HCT116 (cell line): ENCODE results near the gene HSPA12A. TPM values are rescaled to one million over a fixed set of nuclear protein-coding genes. Genes with fewer than 3 reads are reported as not detected.

Experiments
- ATAC-seq: fragments of 200-7000 bp; cut with Tn5 transposase; 2 replicates; pipeline ENCODE4 v1.9.1; 2020; ENCODE audit warnings: mild to moderate bottlenecking, moderate library complexity
- BruUV-seq: library from RNA; stranded (reverse); fragments of 400-500 nt; replicated peaks from 2 replicates; lab custom pipeline; 2021; lab: Mats Ljungman, UMichigan
- CTCF ChIA-PET: fragments of 300-600 bp; sonication (Branson Sonifier 250); formaldehyde crosslinking; loops from one replicate; lab custom pipeline; 2021; ENCODE audit warnings: antibody characterized with exemption; lab: Charles Lee
- POLR2A ChIA-PET: fragments of 300-600, 350-600 bp; sonication (Branson Sonifier 250); formaldehyde crosslinking; loops from one replicate; lab custom pipeline; 2021; ENCODE audit warnings: antibody characterized with exemption; lab: Charles Lee
- RAD21 ChIA-PET, 2 experiments: fragments of 300-600 bp; sonication (Branson Sonifier 250); formaldehyde crosslinking; loops; one replicate each; lab custom pipeline; 2023; ENCODE audit warnings: low total read pairs in 2 of 2; ENCODE audit not compliant: uncharacterized antibody in 2 of 2, unreplicated experiment in 2 of 2, low non-redundant PET in 1 of 2; lab: Charles Lee
- DNase-seq: peaks from one replicate; pipeline ENCODE4 v3.0.0-alpha.2; 2010; ENCODE audit warnings: low read depth, low spot score
- H2AFZ ChIP-seq: fragments of 200-600 bp; shearing (Covaris generic), sonication (generic); 2 replicates; pipeline ENCODE4 v1.6.1; 2017; ENCODE audit warnings: low read depth, mixed run types, mixed read lengths, antibody characterized with exemption, low read length; ENCODE audit not compliant: poor library complexity, severe bottlenecking
- H3K27ac ChIP-seq: 2 replicates; pipeline ENCODE4 v1.5.1; 2012; ENCODE audit warnings: low read depth, low read length
- H3K27me3 ChIP-seq: fragments of 200-600 bp; sonication (generic); 2 replicates; pipeline ENCODE4 v1.6.1; 2016; ENCODE audit warnings: mixed run types, low read length, mixed read lengths; ENCODE audit not compliant: insufficient read depth
- H3K36me3 ChIP-seq, 2 experiments: fragments of 200-500 bp in 1 of 2; fragments of 200-600 bp in 1 of 2; sonication (Bioruptor generic) in 1 of 2; sonication (generic) in 1 of 2; 2 replicates each; pipeline versions ENCODE4 v1.5.1 to v1.6.1; 2014 to 2016; ENCODE audit warnings: low read length in 2 of 2, inconsistent platforms in 1 of 2, mixed read lengths in 1 of 2, mixed run types in 1 of 2; ENCODE audit not compliant: insufficient read depth in 2 of 2, control insufficient read depth in 1 of 2
- H3K4me1 ChIP-seq, 2 experiments: fragments of 200-600 bp in 1 of 2; sonication (generic) in 1 of 2; 2 replicates each; pipeline versions ENCODE4 v1.5.1 to v1.6.1; 2012 to 2017; ENCODE audit warnings: low read length in 2 of 2, inconsistent platforms in 1 of 2, mild to moderate bottlenecking in 1 of 2, mixed read lengths in 1 of 2, mixed run types in 1 of 2, moderate library complexity in 1 of 2; ENCODE audit not compliant: insufficient read depth in 2 of 2, control insufficient read depth in 1 of 2
- H3K4me2 ChIP-seq: fragments of 200-600 bp; sonication (generic); 2 replicates; pipeline ENCODE4 v1.6.1; 2017; ENCODE audit warnings: mixed run types, low read length, mixed read lengths
- H3K4me3 ChIP-seq, 2 experiments: fragments of 200-600 bp in 1 of 2; sonication (generic) in 1 of 2; replicated peaks in 1 of 2; 2 replicates each; pipeline ENCODE4 v1.5.1; 2011 to 2016; ENCODE audit warnings: low read length in 2 of 2, control low read depth in 1 of 2, low read depth in 1 of 2, mild to moderate bottlenecking in 1 of 2, mixed read lengths in 1 of 2, mixed run types in 1 of 2
- H3K79me2 ChIP-seq: fragments of 200-600 bp; sonication (generic); 2 replicates; pipeline ENCODE4 v1.6.1; 2017; ENCODE audit warnings: mild to moderate bottlenecking, mixed run types, low read length, moderate library complexity, mixed read lengths; ENCODE audit not compliant: insufficient read depth
- H3K9ac ChIP-seq: fragments of 200-600 bp; sonication (generic); 2 replicates; pipeline ENCODE4 v1.6.1; 2016; ENCODE audit warnings: low read length, mixed read lengths
- H3K9me2 ChIP-seq: fragments of 200-600 bp; sonication (generic), shearing (Covaris generic); 2 replicates; pipeline ENCODE4 v1.6.1; 2017; ENCODE audit warnings: mixed run types, mild to moderate bottlenecking, moderate library complexity; ENCODE audit not compliant: insufficient read depth
- H3K9me3 ChIP-seq, 2 experiments: fragments of 200-500 bp in 1 of 2; fragments of 200-600 bp in 1 of 2; sonication (Bioruptor generic) in 1 of 2; sonication (generic) in 1 of 2; 2 replicates each; pipeline ENCODE4 v1.6.1; 2014 to 2017; ENCODE audit warnings: low read length in 2 of 2, mixed read lengths in 2 of 2, inconsistent platforms in 1 of 2, low read depth in 1 of 2, mild to moderate bottlenecking in 1 of 2, mixed run types in 1 of 2, moderate library complexity in 1 of 2; ENCODE audit not compliant: control insufficient read depth in 1 of 2, insufficient read depth in 1 of 2
- H4K20me1 ChIP-seq: fragments of 200-600 bp; sonication (generic), shearing (Covaris generic); 2 replicates; pipeline ENCODE4 v1.6.1; 2017; ENCODE audit warnings: mixed run types, mild to moderate bottlenecking, moderate library complexity; ENCODE audit not compliant: insufficient read depth
- CBX3 ChIP-seq: IDR thresholded peaks from 2 replicates; pipeline ENCODE4 v1.6.1; 2012; ENCODE audit warnings: low read depth
- CEBPB ChIP-seq: IDR thresholded peaks from 2 replicates; pipeline ENCODE4 v1.6.1; 2012; ENCODE audit warnings: low read depth
- ELF1 ChIP-seq: IDR thresholded peaks from 2 replicates; pipeline ENCODE4 v1.6.1; 2012; ENCODE audit warnings: low read depth, borderline replicate concordance
- EZH2 ChIP-seq: fragments of 200-600 bp; sonication (generic); IDR thresholded peaks from 2 replicates; pipeline ENCODE4 v1.6.1; 2017; ENCODE audit warnings: antibody characterized with exemption, mixed run types
- FOSL1 ChIP-seq: IDR thresholded peaks from 2 replicates; pipeline ENCODE4 v1.6.1; 2012; ENCODE audit warnings: low read depth
- POLR2A ChIP-seq: IDR thresholded peaks from 2 replicates; pipeline ENCODE4 v1.7.0; 2011; ENCODE audit warnings: borderline replicate concordance; ENCODE audit not compliant: insufficient read depth, insufficient read length; ENCODE audit errors: extremely low read depth
- SIN3A ChIP-seq: IDR thresholded peaks from 2 replicates; pipeline ENCODE4 v1.6.1; 2012; ENCODE audit warnings: low read depth
- SP1 ChIP-seq: IDR thresholded peaks from 2 replicates; pipeline ENCODE4 v1.6.1; 2012; ENCODE audit warnings: low read depth
- SRF ChIP-seq: IDR thresholded peaks from 2 replicates; pipeline ENCODE4 v1.6.1; 2012; ENCODE audit warnings: low read depth
- TCF7L2 ChIP-seq: IDR thresholded peaks from 2 replicates; pipeline ENCODE4 v1.7.0; 2011; ENCODE audit warnings: borderline replicate concordance, inconsistent platforms; ENCODE audit not compliant: insufficient read depth, insufficient read length; ENCODE audit errors: extremely low read depth
- YY1 ChIP-seq: IDR thresholded peaks from 2 replicates; pipeline ENCODE4 v1.6.1; 2011; ENCODE audit warnings: low read length, low read depth, moderate library complexity, mild to moderate bottlenecking; ENCODE audit not compliant: insufficient replicate concordance; ENCODE audit errors: extremely low read depth
- ZFX ChIP-seq: fragments of 450-650 bp; IDR thresholded peaks from 2 replicates; pipeline ENCODE4 v1.6.1; 2017
- intact Hi-C: fragments of 100-400 bp; cut with micrococcal nuclease; formaldehyde crosslinking; loops from 2 replicates; pipeline ENCODE4 v1.10.0; 2022
- total RNA-seq: library from RNA; stranded (reverse); gene quantifications from one replicate; pipeline ENCODE4 v1.2.1, GENCODE V29; 2021; ENCODE audit not compliant: unreplicated experiment
- TF ChIP-seq, protein P1 (sequence below), 3 experiments: fragments of 200-600 bp in 1 of 3; sonication (generic) in 1 of 3; IDR thresholded peaks in 2 of 3; conservative IDR thresholded peaks in 1 of 3; 2 replicates each; pipeline ENCODE4 v1.5.1; 2012 to 2017; ENCODE audit warnings: low read depth in 2 of 3, low read length in 2 of 3, antibody characterized with exemption in 1 of 3, borderline replicate concordance in 1 of 3, control low read depth in 1 of 3, mild to moderate bottlenecking in 1 of 3, mixed read lengths in 1 of 3, mixed run types in 1 of 3, moderate library complexity in 1 of 3; ENCODE audit not compliant: insufficient read depth in 1 of 3
- TF ChIP-seq, protein P2 (sequence below): IDR thresholded peaks from 2 replicates; pipeline ENCODE4 v1.6.1; 2012
- TF ChIP-seq, protein P3 (sequence below): IDR thresholded peaks from 2 replicates; pipeline ENCODE4 v1.6.1; 2012; ENCODE audit warnings: low read depth
- TF ChIP-seq, protein P4 (sequence below): IDR thresholded peaks from 2 replicates; pipeline ENCODE4 v1.6.1; 2012

The HSPA12A gene
- total RNA-seq, 1 experiment from 2014 or later: 19.8 TPM

DNA sequence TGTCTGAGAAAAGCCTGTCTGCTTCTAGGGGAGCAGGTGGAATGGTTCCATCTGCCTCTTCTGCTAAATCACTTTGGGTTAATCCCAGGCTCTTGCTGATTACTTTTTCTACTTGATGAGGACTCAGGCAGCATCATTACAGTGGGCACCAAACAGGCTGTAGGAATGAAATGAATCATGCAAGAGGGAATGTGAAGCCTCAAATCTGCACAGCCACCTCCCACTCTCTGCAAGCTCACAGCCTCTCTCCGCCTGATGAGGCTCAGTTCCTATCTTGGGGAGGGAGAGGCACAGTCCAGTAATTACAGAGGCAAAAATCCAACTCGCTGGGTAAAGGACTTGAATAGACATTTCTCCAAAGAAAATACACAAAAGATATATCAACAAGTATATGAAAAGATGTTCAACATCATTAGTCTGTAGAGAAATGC is 34.0 kb downstream of the HSPA12A start (continued):
- TF ChIP-seq SRF (no peak), YY1 (no peak), SIN3A (no peak), ELF1 (no peak), CEBPB (no peak)
- TF ChIP-seq, protein P1, sequence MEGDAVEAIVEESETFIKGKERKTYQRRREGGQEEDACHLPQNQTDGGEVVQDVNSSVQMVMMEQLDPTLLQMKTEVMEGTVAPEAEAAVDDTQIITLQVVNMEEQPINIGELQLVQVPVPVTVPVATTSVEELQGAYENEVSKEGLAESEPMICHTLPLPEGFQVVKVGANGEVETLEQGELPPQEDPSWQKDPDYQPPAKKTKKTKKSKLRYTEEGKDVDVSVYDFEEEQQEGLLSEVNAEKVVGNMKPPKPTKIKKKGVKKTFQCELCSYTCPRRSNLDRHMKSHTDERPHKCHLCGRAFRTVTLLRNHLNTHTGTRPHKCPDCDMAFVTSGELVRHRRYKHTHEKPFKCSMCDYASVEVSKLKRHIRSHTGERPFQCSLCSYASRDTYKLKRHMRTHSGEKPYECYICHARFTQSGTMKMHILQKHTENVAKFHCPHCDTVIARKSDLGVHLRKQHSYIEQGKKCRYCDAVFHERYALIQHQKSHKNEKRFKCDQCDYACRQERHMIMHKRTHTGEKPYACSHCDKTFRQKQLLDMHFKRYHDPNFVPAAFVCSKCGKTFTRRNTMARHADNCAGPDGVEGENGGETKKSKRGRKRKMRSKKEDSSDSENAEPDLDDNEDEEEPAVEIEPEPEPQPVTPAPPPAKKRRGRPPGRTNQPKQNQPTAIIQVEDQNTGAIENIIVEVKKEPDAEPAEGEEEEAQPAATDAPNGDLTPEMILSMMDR (IDR thresholded peaks at IDR 0.05 in 2 of 3, conservative IDR thresholded peaks at IDR 0.05 in 1 of 3; ENCODE audit: borderline replicate concordance in 1 of 3, insufficient read depth in 1 of 3, low read depth in 2 of 3, low read length in 2 of 3): no peak
- TF ChIP-seq, all 23 proteins: peak for 0

DNA sequence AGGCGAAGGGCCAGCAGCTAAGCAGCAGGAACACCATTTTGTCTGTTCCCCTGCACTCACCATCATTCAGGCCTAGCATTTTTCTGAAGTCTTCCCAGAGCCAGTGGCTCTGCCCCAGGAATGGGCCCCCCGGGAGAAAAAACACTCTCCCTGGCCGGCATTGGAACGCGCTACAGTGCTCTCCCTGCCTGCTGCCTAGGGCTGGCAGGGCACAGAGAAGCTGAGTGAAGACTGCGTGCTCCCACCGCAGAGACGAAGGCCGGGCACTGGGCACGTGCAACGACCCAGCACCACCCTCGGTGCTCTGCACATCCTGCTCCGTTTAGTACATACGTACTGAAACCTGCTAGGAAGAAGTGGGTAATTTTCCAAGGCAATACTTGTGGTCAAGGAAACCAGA is 34.4 kb downstream of the HSPA12A start:
- H3K4me3 ChIP-seq: no peak overlapping the region
- no peaks in the 10 kb centered on the region for H3K36me3 ChIP-seq
- no peak for DNase-seq
- no peak overlapping the region for H3K27ac ChIP-seq
- H2AFZ ChIP-seq: no peak overlapping the region
- H3K27me3 ChIP-seq: no peaks in the 10 kb centered on the region
- no TSS peak for BruUV-seq
- H3K9me3 ChIP-seq: no peaks in the 10 kb centered on the region
- TF ChIP-seq POLR2A (no peak), TCF7L2 (no peak), CEBPB (no peak), CBX3 (no peak), SP1 (no peak), FOSL1 (no peak), SRF (no peak), ZFX (no peak), ELF1 (no peak), EZH2 (no peak), YY1 (no peak)
- TF ChIP-seq, protein P2, sequence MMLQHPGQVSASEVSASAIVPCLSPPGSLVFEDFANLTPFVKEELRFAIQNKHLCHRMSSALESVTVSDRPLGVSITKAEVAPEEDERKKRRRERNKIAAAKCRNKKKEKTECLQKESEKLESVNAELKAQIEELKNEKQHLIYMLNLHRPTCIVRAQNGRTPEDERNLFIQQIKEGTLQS: no peak
- TF ChIP-seq, protein P3, sequence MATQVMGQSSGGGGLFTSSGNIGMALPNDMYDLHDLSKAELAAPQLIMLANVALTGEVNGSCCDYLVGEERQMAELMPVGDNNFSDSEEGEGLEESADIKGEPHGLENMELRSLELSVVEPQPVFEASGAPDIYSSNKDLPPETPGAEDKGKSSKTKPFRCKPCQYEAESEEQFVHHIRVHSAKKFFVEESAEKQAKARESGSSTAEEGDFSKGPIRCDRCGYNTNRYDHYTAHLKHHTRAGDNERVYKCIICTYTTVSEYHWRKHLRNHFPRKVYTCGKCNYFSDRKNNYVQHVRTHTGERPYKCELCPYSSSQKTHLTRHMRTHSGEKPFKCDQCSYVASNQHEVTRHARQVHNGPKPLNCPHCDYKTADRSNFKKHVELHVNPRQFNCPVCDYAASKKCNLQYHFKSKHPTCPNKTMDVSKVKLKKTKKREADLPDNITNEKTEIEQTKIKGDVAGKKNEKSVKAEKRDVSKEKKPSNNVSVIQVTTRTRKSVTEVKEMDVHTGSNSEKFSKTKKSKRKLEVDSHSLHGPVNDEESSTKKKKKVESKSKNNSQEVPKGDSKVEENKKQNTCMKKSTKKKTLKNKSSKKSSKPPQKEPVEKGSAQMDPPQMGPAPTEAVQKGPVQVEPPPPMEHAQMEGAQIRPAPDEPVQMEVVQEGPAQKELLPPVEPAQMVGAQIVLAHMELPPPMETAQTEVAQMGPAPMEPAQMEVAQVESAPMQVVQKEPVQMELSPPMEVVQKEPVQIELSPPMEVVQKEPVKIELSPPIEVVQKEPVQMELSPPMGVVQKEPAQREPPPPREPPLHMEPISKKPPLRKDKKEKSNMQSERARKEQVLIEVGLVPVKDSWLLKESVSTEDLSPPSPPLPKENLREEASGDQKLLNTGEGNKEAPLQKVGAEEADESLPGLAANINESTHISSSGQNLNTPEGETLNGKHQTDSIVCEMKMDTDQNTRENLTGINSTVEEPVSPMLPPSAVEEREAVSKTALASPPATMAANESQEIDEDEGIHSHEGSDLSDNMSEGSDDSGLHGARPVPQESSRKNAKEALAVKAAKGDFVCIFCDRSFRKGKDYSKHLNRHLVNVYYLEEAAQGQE: no peak
- TF ChIP-seq, protein P4, sequence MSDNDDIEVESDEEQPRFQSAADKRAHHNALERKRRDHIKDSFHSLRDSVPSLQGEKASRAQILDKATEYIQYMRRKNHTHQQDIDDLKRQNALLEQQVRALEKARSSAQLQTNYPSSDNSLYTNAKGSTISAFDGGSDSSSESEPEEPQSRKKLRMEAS: no peak
- TF ChIP-seq, protein P1 (IDR thresholded peaks at IDR 0.05 in 2 of 3, conservative IDR thresholded peaks at IDR 0.05 in 1 of 3; ENCODE audit: borderline replicate concordance in 1 of 3, insufficient read depth in 1 of 3, low read depth in 2 of 3, low read length in 2 of 3): no peak
- H3K79me2 ChIP-seq: no peaks in the 10 kb centered on the region; the same call in 1 of the 2 replicates
- H3K9ac ChIP-seq: no peak overlapping the region
- no peak overlapping the region for H3K4me2 ChIP-seq
- ChIA-PET POLR2A (no interaction called here), RAD21 (no interaction called here), CTCF (no interaction called here)
- no peak for ATAC-seq
- no peaks in the 10 kb centered on the region for H4K20me1 ChIP-seq
- intact Hi-C loops: no loop called here
- no peaks in the 10 kb centered on the region for H3K4me1 ChIP-seq
- H3K9me2 ChIP-seq: no peaks in the 10 kb centered on the region
